Measurements from ENCODE around the gene SCN9A.

SCN9A gene

DNA sequence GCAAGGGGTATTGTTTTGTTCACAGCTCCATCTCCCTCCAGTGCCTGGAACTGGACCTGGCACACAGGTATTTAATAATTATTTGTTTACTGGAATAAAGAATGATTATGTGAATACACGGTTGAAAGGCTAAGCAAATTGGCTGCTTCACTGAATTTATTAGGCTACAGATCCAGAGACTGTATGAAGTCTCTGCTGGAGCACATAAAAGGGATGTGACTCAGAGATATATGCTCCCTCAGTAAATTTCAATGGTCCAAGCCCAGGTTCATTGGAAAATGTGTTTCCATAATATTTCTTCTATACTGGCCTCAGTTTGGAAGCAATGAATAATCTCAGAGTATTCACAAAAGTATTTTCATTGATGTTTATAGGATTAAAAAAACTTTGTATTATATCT is 126.4 kb downstream of the SCN9A start:
- Histone ChIP-seq H2AFZ (ENCODE audit: low read length) (no peak overlapping the region), H4K91ac (ENCODE audit: low read depth, low read length, poor library complexity) (no peak overlapping the region), H3K36me3 (replicated peaks in 1 of 2; ENCODE audit: control insufficient read depth in 2 of 2, insufficient read depth in 2 of 2, low read length in 2 of 2) (no peaks in the 10 kb centered on the region), H3K14ac (ENCODE audit: low read length) (no peak overlapping the region), H2BK120ac (ENCODE audit: low read depth, low read length) (no peak overlapping the region), H3K4me2 (ENCODE audit: insufficient read depth, low read length, poor library complexity, severe bottlenecking) (no peak overlapping the region), H3K79me1 (ENCODE audit: low read depth, low read length) (no peaks in the 10 kb centered on the region), H3K27me3 (ENCODE audit: control insufficient read depth in 3 of 3, insufficient read depth in 3 of 3, low read depth in 1 of 3, low read length in 3 of 3) (no peaks in the 10 kb centered on the region), H3K4ac (ENCODE audit: low read length) (no peak overlapping the region), H2BK5ac (ENCODE audit: low read length) (no peak overlapping the region), H2BK12ac (ENCODE audit: low read length) (no peak overlapping the region), H3K4me1 (ENCODE audit: control insufficient read depth in 2 of 2, insufficient read depth in 1 of 2, low read depth in 1 of 2, low read length in 2 of 2) (peaks cover 0 to 3% of the 10 kb centered on the region in 2 donors), H3K23ac (ENCODE audit: low read depth, low read length, poor library complexity) (no peak overlapping the region), H3K18ac (ENCODE audit: low read length) (no peak overlapping the region), H2AK5ac (ENCODE audit: low read depth, low read length) (no peak overlapping the region), H3K27ac (replicated peaks; ENCODE audit: low read length) (no peak overlapping the region), H2BK15ac (ENCODE audit: low read length) (no peak overlapping the region), H3K9ac (ENCODE audit: low read depth, low read length, poor library complexity) (no peak overlapping the region), H4K8ac (ENCODE audit: low read depth, low read length) (no peak overlapping the region), H3K4me3 (ENCODE audit: low read length in 2 of 2) (no peak overlapping the region), H3K9me3 (replicated peaks in 1 of 2; ENCODE audit: control insufficient read depth in 2 of 2, insufficient read depth in 1 of 2, low read depth in 1 of 2, low read length in 2 of 2) (no peaks in the 10 kb centered on the region)
- no CpG with 5 or more reads among the region's 1 CpG for WGBS, 2 donors (ENCODE audit: extremely low coverage in 2 of 2, insufficient read length in 2 of 2, insufficient replicate concordance in 1 of 2)
- no peak for DNase-seq (ENCODE audit: low spot score)

DNA sequence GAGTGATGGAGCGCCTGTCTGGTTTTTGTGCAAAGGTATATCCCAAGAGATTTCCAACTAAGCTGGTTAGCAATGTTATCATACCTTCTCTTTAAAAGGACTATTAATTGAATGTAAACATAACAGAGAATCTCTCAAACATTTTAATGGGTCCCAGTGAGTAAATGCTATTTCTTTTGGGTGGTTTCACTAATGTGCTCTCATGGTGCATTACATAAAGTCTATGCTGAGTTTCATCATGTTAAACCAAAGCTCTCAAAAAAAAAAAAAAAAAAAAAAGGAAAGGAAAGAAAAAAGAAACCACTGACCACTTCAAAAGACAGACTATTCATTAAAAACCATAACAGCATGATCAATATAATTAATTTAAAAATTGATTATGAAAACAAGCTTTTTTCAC is 128.8 kb downstream of the SCN9A start:
- Histone ChIP-seq H2BK15ac (ENCODE audit: low read length) (no peak overlapping the region), H3K27ac (replicated peaks; ENCODE audit: low read length) (no peak overlapping the region), H3K36me3 (replicated peaks in 1 of 2; ENCODE audit: control insufficient read depth in 2 of 2, insufficient read depth in 2 of 2, low read length in 2 of 2) (no peaks in the 10 kb centered on the region), H3K4me1 (ENCODE audit: control insufficient read depth in 2 of 2, insufficient read depth in 1 of 2, low read depth in 1 of 2, low read length in 2 of 2) (no peaks in the 10 kb centered on the region), H2AFZ (ENCODE audit: low read length) (no peak overlapping the region), H2BK120ac (ENCODE audit: low read depth, low read length) (no peak overlapping the region), H2BK12ac (ENCODE audit: low read length) (no peak overlapping the region), H3K23ac (ENCODE audit: low read depth, low read length, poor library complexity) (no peak overlapping the region), H4K8ac (ENCODE audit: low read depth, low read length) (no peak overlapping the region), H3K9me3 (replicated peaks in 1 of 2; ENCODE audit: control insufficient read depth in 2 of 2, insufficient read depth in 1 of 2, low read depth in 1 of 2, low read length in 2 of 2) (no peaks in the 10 kb centered on the region), H3K4me2 (ENCODE audit: insufficient read depth, low read length, poor library complexity, severe bottlenecking) (no peak overlapping the region), H3K9ac (ENCODE audit: low read depth, low read length, poor library complexity) (no peak overlapping the region), H3K4ac (ENCODE audit: low read length) (no peak overlapping the region), H3K4me3 (ENCODE audit: low read length in 2 of 2) (no peak overlapping the region), H2AK5ac (ENCODE audit: low read depth, low read length) (no peak overlapping the region), H3K27me3 (ENCODE audit: control insufficient read depth in 3 of 3, insufficient read depth in 3 of 3, low read depth in 1 of 3, low read length in 3 of 3) (no peaks in the 10 kb centered on the region), H2BK5ac (ENCODE audit: low read length) (no peak overlapping the region), H3K18ac (ENCODE audit: low read length) (no peak overlapping the region), H3K79me1 (ENCODE audit: low read depth, low read length) (no peaks in the 10 kb centered on the region), H3K14ac (ENCODE audit: low read length) (no peak overlapping the region), H4K91ac (ENCODE audit: low read depth, low read length, poor library complexity) (no peak overlapping the region)
- no peak for DNase-seq (ENCODE audit: low spot score)
- no CpG with 5 or more reads among the region's 1 CpG for WGBS, 2 donors (ENCODE audit: extremely low coverage in 2 of 2, insufficient read length in 2 of 2, insufficient replicate concordance in 1 of 2)

DNA sequence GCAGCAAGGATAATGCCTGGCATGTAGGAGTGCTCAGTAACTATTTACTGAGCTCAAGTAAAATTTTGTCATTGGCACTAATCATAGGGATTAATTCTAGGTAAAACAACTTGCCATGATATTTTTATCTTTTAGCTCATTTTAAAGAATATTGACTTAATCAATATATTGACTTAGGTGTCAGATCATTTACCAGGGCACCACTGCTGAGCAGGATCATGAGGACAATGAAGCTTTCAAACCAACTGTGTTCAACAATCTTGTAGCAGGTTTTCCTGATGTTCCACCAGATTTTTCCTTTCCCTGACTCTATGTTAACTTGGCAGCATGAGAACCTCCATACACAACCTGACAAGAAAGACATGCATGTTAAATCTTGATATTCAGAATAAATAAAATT is 133.4 kb downstream of the SCN9A start:
- no peak overlapping the region for H4K8ac ChIP-seq (ENCODE audit: low read depth, low read length)
- H4K91ac ChIP-seq (ENCODE audit: low read depth, low read length, poor library complexity) = no peak overlapping the region
- no peak overlapping the region for H3K23ac ChIP-seq (ENCODE audit: low read depth, low read length, poor library complexity)

DNA sequence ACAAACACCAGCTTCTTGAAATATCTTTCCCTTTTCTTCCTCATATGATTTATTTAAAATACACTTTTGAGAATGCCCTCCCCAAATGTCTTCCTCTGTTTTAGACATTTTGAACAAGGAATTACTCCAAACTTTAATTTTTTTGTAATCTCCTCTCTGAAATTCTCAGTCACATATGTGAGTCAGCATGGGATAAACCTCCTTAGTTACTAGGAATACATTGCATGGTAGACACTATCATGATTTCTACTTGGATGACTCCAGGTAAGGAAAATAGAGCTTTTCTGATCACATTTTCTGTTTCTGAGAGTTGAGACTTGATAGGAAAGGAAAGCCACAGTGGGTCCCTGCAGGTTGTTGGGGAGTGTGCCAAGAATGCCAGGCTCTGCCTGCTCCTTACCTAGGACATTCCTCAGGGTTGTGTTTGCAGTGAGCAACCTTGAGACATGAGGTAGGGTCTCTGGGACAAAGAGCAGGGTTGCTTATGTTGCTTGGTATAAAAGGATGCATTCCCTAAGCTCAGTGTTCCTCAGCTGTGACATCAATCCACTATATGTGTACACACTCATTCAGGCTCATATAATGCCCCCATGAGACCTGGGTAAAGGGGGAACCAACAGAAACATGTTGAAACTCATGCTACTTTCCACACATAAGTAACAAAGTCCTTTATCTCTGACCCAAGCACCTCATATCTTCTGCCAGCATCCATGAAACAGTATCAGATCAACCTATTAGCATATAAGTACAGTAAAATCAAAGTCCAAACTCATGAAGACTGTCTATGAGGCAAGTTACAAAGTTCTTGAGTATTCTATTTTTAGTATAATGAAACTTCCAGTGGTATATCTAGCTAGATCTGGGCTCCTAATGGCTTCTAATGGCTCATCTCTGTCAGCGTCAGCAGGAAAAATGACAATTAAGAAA is 135.1 kb downstream of the SCN9A start:
- Histone ChIP-seq H3K18ac (ENCODE audit: low read length) (no peak overlapping the region), H3K79me1 (ENCODE audit: low read depth, low read length) (no peaks in the 10 kb centered on the region), H4K91ac (ENCODE audit: low read depth, low read length, poor library complexity) (no peak overlapping the region), H3K9me3 (replicated peaks in 1 of 2; ENCODE audit: control insufficient read depth in 2 of 2, insufficient read depth in 1 of 2, low read depth in 1 of 2, low read length in 2 of 2) (no peaks in the 10 kb centered on the region), H3K4ac (ENCODE audit: low read length) (no peak overlapping the region), H2AK5ac (ENCODE audit: low read depth, low read length) (no peak overlapping the region), H2BK12ac (ENCODE audit: low read length) (no peak overlapping the region), H3K36me3 (replicated peaks in 1 of 2; ENCODE audit: control insufficient read depth in 2 of 2, insufficient read depth in 2 of 2, low read length in 2 of 2) (no peaks in the 10 kb centered on the region), H3K27me3 (ENCODE audit: control insufficient read depth in 3 of 3, insufficient read depth in 3 of 3, low read depth in 1 of 3, low read length in 3 of 3) (no peaks in the 10 kb centered on the region), H2BK15ac (ENCODE audit: low read length) (no peak overlapping the region), H3K4me1 (ENCODE audit: control insufficient read depth in 2 of 2, insufficient read depth in 1 of 2, low read depth in 1 of 2, low read length in 2 of 2) (no peaks in the 10 kb centered on the region), H3K9ac (ENCODE audit: low read depth, low read length, poor library complexity) (no peak overlapping the region), H3K4me3 (ENCODE audit: low read length in 2 of 2) (no peak overlapping the region), H3K23ac (ENCODE audit: low read depth, low read length, poor library complexity) (no peak overlapping the region), H2BK120ac (ENCODE audit: low read depth, low read length) (no peak overlapping the region), H3K27ac (replicated peaks; ENCODE audit: low read length) (no peak overlapping the region), H2AFZ (ENCODE audit: low read length) (no peak overlapping the region), H4K8ac (ENCODE audit: low read depth, low read length) (no peak overlapping the region), H3K4me2 (ENCODE audit: insufficient read depth, low read length, poor library complexity, severe bottlenecking) (no peak overlapping the region), H2BK5ac (ENCODE audit: low read length) (no peak overlapping the region), H3K14ac (ENCODE audit: low read length) (no peak overlapping the region)
- WGBS, 2 donors (ENCODE audit: extremely low coverage in 2 of 2, insufficient read length in 2 of 2, insufficient replicate concordance in 1 of 2) = no CpG with 5 or more reads among the region's 1 CpG
- no peak for DNase-seq (ENCODE audit: low spot score)

More for the DNA sequence above, 133.4 kb downstream of the SCN9A start:
- H3K79me1 ChIP-seq (ENCODE audit: low read depth, low read length) = no peaks in the 10 kb centered on the region
- H3K4ac ChIP-seq (ENCODE audit: low read length) = no peak overlapping the region
- no peak overlapping the region for H3K4me3 ChIP-seq (ENCODE audit: low read length in 2 of 2)
- H3K27ac ChIP-seq (replicated peaks; ENCODE audit: low read length) = no peak overlapping the region
- H3K27me3 ChIP-seq (ENCODE audit: control insufficient read depth in 3 of 3, insufficient read depth in 3 of 3, low read depth in 1 of 3, low read length in 3 of 3) = no peaks in the 10 kb centered on the region
- no peak overlapping the region for H2BK12ac ChIP-seq (ENCODE audit: low read length)
- no peak overlapping the region for H3K4me2 ChIP-seq (ENCODE audit: insufficient read depth, low read length, poor library complexity, severe bottlenecking)
- DNase-seq (ENCODE audit: low spot score) = no peak
- H2BK15ac ChIP-seq (ENCODE audit: low read length) = no peak overlapping the region
- no peak overlapping the region for H2BK5ac ChIP-seq (ENCODE audit: low read length)
- H3K4me1 ChIP-seq (ENCODE audit: control insufficient read depth in 2 of 2, insufficient read depth in 1 of 2, low read depth in 1 of 2, low read length in 2 of 2) = no peaks in the 10 kb centered on the region
- no peaks in the 10 kb centered on the region for H3K9me3 ChIP-seq (replicated peaks in 1 of 2; ENCODE audit: control insufficient read depth in 2 of 2, insufficient read depth in 1 of 2, low read depth in 1 of 2, low read length in 2 of 2)
- H2AK5ac ChIP-seq (ENCODE audit: low read depth, low read length) = no peak overlapping the region
- H2AFZ ChIP-seq (ENCODE audit: low read length) = no peak overlapping the region
- no peak overlapping the region for H3K14ac ChIP-seq (ENCODE audit: low read length)
- no peak overlapping the region for H2BK120ac ChIP-seq (ENCODE audit: low read depth, low read length)
- H3K36me3 ChIP-seq (replicated peaks in 1 of 2; ENCODE audit: control insufficient read depth in 2 of 2, insufficient read depth in 2 of 2, low read length in 2 of 2) = no peaks in the 10 kb centered on the region
- no peak overlapping the region for H3K18ac ChIP-seq (ENCODE audit: low read length)
- no peak overlapping the region for H3K9ac ChIP-seq (ENCODE audit: low read depth, low read length, poor library complexity)

All from neuronal stem cell (in vitro differentiated cells).